SJCRH30 (cell line): ENCODE results near the gene PRR15. TPM values are rescaled to one million over a fixed set of nuclear protein-coding genes. Genes with fewer than 3 reads are reported as not detected.
"Not testable (repeated sequence)": the region's sequence is repeated elsewhere in the genome, so short reads cannot be mapped to it uniquely, and the experiment has no call there.

Source experiments
- DNase-seq, 2 experiments: peaks; one replicate each; pipeline ENCODE4 v3.0.0-alpha.2; 2015 to 2020
- H3K27ac ChIP-seq: fragments of 250-450 bp; sonication (Bioruptor Pico); 2 replicates; pipeline ENCODE4 v1.5.1; 2020; ENCODE audit warnings: mild to moderate bottlenecking, moderate library complexity
- H3K27me3 ChIP-seq: fragments of 250-450 bp; sonication (Bioruptor Pico); 2 replicates; pipeline ENCODE4 v1.5.1; 2020; ENCODE audit warnings: mild to moderate bottlenecking, moderate library complexity
- H3K36me3 ChIP-seq: fragments of 250-450 bp; sonication (Bioruptor Pico); 2 replicates; pipeline ENCODE4 v1.5.1; 2020; ENCODE audit warnings: mild to moderate bottlenecking, moderate library complexity
- H3K4me1 ChIP-seq: fragments of 250-450 bp; sonication (Bioruptor Pico); 2 replicates; pipeline ENCODE4 v1.5.1; 2020; ENCODE audit warnings: mild to moderate bottlenecking, moderate library complexity
- H3K4me3 ChIP-seq: fragments of 250-450 bp; sonication (Bioruptor Pico); 2 replicates; pipeline ENCODE4 v1.5.1; 2020; ENCODE audit warnings: mild to moderate bottlenecking, moderate library complexity
- H3K9me3 ChIP-seq: fragments of 250-450 bp; sonication (Bioruptor Pico); replicated peaks from 2 replicates; pipeline ENCODE4 v1.5.1; 2020; ENCODE audit warnings: mild to moderate bottlenecking, moderate library complexity
- total RNA-seq: library from RNA; depleted of rRNA; stranded (reverse); fragments of >200 nt; shearing (Covaris generic); gene quantifications from 2 replicates; pipeline ENCODE4 v1.2.3, GENCODE V29; 2014; rRNA removed

The PRR15 gene, protein sequence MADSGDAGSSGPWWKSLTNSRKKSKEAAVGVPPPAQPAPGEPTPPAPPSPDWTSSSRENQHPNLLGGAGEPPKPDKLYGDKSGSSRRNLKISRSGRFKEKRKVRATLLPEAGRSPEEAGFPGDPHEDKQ
- total RNA-seq = not detected in 2 replicates

GRCh38 chr7:29563590-29564495, at the start of gene PRR15:
PRR15 (plus strand) TSS chr7:29563835; CDS start chr7:29566330, 2,495 bp downstream.
- H3K27me3 ChIP-seq = no peaks in the 10 kb centered on the region
- no peaks in the 10 kb centered on the region for H3K9me3 ChIP-seq
- H3K27ac ChIP-seq = no peak within 1 kb of the TSS
- H3K4me1 ChIP-seq = no peaks in the 10 kb centered on the region
- DNase-seq = no peak
- peak within 1 kb of the TSS; percentile 54 for H3K4me3 ChIP-seq
- no peaks in the 10 kb centered on the region for H3K36me3 ChIP-seq

DNA sequence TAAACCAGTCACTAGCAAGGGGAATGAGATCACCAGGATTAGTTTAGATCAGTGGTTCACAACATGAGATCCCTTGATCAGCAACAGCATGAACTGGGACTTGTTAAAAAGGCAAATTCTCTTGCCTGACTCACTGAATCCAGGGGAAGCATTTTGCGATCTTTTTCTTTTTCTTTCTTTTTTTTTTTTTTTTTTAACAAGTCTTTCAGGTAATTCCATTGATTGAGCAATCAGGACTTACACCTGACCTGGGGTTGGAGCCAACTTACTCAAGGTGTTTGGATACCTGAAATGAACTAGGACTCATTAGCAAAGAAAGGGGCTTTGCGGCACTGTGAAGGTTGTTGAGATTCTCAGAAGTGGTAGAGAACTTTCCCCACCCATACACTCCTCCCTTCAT, 47.1 kb upstream of the PRR15 start:
- Histone ChIP-seq H3K27ac (no peak overlapping the region), H3K36me3 (no peaks in the 10 kb centered on the region), H3K4me1 (no peaks in the 10 kb centered on the region), H3K27me3 (0 out of 2 replicates have a peak, but pooled peaks cover 3% of the 10 kb centered on the region), H3K9me3 (no peaks in the 10 kb centered on the region), H3K4me3 (no peak overlapping the region)
- no peak for DNase-seq

- no peaks in the 10 kb centered on the region for H3K4me1 ChIP-seq
- no peaks in the 10 kb centered on the region for H3K36me3 ChIP-seq
- no peak overlapping the region for H3K4me3 ChIP-seq
- no peak for DNase-seq
- H3K27ac ChIP-seq = no peak overlapping the region
- no peaks in the 10 kb centered on the region for H3K9me3 ChIP-seq
- 0 out of 2 replicates have a peak, but pooled peaks cover 3% of the 10 kb centered on the region for H3K27me3 ChIP-seq
These were observed 45.0 kb upstream of the PRR15 start for GRCh38 chr7:29518616-29519015.

GRCh38 chr7:29523728-29524127, 39.9 kb upstream of the PRR15 start:
- Histone ChIP-seq H3K4me1 (no peaks in the 10 kb centered on the region), H3K4me3 (no peak overlapping the region), H3K36me3 (no peaks in the 10 kb centered on the region), H3K9me3 (no peaks in the 10 kb centered on the region), H3K27me3 (no peaks in the 10 kb centered on the region), H3K27ac (no peak overlapping the region)
- DNase-seq = no peak

- Histone ChIP-seq H3K4me1 (no peaks in the 10 kb centered on the region), H3K27ac (no peak overlapping the region), H3K9me3 (no peaks in the 10 kb centered on the region), H3K36me3 (no peaks in the 10 kb centered on the region), H3K4me3 (no peak overlapping the region), H3K27me3 (no peaks in the 10 kb centered on the region)
- DNase-seq = no peak
These were observed 36.0 kb upstream of the PRR15 start for GRCh38 chr7:29527505-29528108.

- H3K27me3 ChIP-seq, H3K36me3 ChIP-seq, H3K4me1 ChIP-seq, DNase-seq, H3K9me3 ChIP-seq, H3K4me3 ChIP-seq, H3K27ac ChIP-seq: not testable (repeated sequence)
These were observed 35.1 kb upstream of the PRR15 start for GRCh38 chr7:29528526-29528925.

DNA sequence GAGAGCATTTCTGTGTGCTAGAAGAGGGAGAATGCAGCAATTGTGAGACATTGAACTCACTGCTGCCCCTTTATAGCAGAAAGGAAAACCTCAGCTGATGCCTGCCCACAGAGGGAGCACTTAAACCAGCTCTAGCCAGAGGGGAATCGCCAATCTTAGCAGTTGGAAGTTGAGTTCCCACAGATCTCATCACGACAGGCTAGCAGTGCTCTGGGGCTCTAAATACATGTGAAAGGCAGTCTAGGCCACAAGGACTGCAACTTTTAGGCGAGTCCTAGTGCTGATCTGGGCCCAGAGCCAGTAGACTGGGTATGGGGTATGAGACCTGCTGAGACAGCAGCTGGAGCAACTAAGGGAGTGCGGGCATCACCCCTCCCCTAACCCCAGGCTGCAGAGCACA, 25.2 kb upstream of the PRR15 start:
- Histone ChIP-seq H3K27ac (no peak overlapping the region), H3K36me3 (no peaks in the 10 kb centered on the region), H3K9me3 (no peaks in the 10 kb centered on the region), H3K4me3 (no peak overlapping the region), H3K4me1 (no peaks in the 10 kb centered on the region), H3K27me3 (no peaks in the 10 kb centered on the region)
- no peak for DNase-seq

DNA sequence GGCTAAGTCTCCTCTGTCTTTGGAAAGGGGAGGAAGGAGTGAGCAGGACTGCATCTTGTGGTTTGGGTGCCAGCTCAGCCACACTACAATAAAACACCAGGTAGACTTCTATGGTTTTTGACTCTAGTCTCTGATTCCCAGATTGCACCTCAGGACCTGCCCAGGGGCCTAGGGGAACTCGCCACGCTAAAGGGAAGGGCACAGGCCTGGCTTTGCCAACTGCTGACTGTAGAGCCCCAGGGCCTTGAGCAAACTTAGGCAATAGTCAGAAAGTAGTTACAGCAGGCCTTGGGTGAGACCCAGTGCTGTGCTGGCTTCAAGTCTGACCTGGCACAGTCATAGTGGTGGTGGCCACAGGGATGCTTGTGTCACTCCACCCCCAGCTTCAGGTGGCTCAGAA, 24.2 kb upstream of the PRR15 start:
- no peaks in the 10 kb centered on the region for H3K9me3 ChIP-seq
- H3K4me3 ChIP-seq = no peak overlapping the region
- H3K4me1 ChIP-seq = no peaks in the 10 kb centered on the region
- no peaks in the 10 kb centered on the region for H3K27me3 ChIP-seq
- no peaks in the 10 kb centered on the region for H3K36me3 ChIP-seq
- no peak for DNase-seq
- no peak overlapping the region for H3K27ac ChIP-seq

DNA sequence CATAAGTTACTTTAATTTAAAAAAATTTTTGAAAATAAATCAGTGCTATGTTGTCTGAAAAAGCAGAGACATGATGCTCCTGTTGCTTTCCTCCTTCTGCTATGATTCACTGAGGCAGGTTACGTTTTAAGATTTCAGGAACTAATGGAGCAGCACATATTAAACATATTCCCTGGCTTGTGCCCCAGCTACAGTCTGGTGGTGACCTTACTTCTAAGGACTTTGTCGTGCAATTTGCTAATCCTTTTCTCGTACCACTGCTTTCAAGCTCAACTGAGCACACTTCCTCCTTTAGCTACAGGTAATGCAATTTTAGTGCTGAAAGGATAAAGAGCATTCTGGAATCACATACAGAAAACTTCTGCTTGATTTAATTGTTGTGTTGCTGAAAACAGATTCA, 16.2 kb upstream of the PRR15 start:
- H3K4me1 ChIP-seq = no peaks in the 10 kb centered on the region
- no peak for DNase-seq
- H3K9me3 ChIP-seq = no peaks in the 10 kb centered on the region
- H3K4me3 ChIP-seq = no peak overlapping the region
- H3K36me3 ChIP-seq = no peaks in the 10 kb centered on the region
- 0 out of 2 replicates have a peak, but pooled peaks cover 2% of the 10 kb centered on the region for H3K27me3 ChIP-seq
- no peak overlapping the region for H3K27ac ChIP-seq

DNA sequence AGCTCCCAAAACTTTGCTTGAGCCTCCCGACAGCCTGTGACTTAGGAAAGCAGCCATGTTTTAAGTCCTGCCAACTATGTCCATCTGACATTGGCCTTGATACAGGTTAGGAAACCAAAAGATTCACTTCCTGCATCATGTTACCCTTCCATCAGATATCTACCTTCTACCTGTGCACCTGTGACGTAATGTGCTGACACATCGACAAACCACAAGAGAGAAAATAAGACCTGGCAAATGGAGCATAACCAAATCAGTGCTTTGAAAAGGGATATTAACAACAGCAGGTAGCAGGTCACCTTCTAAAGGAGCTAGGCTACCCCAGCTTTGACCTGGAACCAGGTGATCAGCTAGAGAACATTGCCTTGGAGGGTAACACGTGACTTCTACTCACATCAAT, 14.8 kb upstream of the PRR15 start:
- no peaks in the 10 kb centered on the region for H3K4me1 ChIP-seq
- 0 out of 2 replicates have a peak, but pooled peaks cover 2% of the 10 kb centered on the region for H3K27me3 ChIP-seq
- no peak for DNase-seq
- H3K36me3 ChIP-seq = no peaks in the 10 kb centered on the region
- no peak overlapping the region for H3K27ac ChIP-seq
- no peak overlapping the region for H3K4me3 ChIP-seq
- H3K9me3 ChIP-seq = no peaks in the 10 kb centered on the region

- Histone ChIP-seq H3K4me3 (no peak overlapping the region), H3K36me3 (no peaks in the 10 kb centered on the region), H3K27me3 (0 out of 2 replicates have a peak, but pooled peaks cover 2% of the 10 kb centered on the region), H3K4me1 (no peaks in the 10 kb centered on the region), H3K27ac (no peak overlapping the region), H3K9me3 (no peaks in the 10 kb centered on the region)
- no peak for DNase-seq
These were observed 11.2 kb upstream of the PRR15 start for GRCh38 chr7:29552392-29552791.

DNA sequence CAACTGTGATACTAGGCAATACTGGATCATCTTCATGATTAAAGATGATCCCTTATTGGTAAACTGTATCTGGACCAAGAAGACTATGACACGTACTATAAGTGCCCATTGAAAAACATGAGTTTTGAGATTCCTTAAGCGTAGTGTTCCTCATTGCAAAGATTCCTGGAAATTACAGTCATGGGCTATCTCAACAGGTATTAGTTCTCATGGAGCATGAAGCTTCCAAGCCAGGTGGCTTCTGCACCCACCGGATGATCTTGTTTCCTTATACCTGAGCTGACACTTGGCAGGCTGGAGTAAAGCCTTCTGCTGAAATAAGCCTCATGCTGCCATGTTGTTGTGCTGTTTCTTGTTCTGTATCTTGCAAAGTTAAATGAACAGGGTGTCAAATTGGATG, 8.6 kb upstream of the PRR15 start:
- Histone ChIP-seq H3K4me1 (no peaks in the 10 kb centered on the region), H3K4me3 (no peak overlapping the region), H3K27me3 (0 out of 2 replicates have a peak, but pooled peaks cover 2% of the 10 kb centered on the region)

GRCh38 chr7:29556405-29557195, 7.0 kb upstream of the PRR15 start:
- H3K27ac ChIP-seq = no peak overlapping the region
- H3K4me3 ChIP-seq = no peak overlapping the region
- no peaks in the 10 kb centered on the region for H3K4me1 ChIP-seq
- H3K27me3 ChIP-seq = 0 out of 2 replicates have a peak, but pooled peaks cover under 1% of the 10 kb centered on the region
- H3K9me3 ChIP-seq = no peaks in the 10 kb centered on the region
- H3K36me3 ChIP-seq = no peaks in the 10 kb centered on the region
- peak in 1 of 2 experiments; percentile 16 for DNase-seq

More for the DNA sequence above, 8.6 kb upstream of the PRR15 start:
- Histone ChIP-seq H3K36me3 (no peaks in the 10 kb centered on the region), H3K27ac (no peak overlapping the region), H3K9me3 (no peaks in the 10 kb centered on the region)
- DNase-seq = no peak

DNA sequence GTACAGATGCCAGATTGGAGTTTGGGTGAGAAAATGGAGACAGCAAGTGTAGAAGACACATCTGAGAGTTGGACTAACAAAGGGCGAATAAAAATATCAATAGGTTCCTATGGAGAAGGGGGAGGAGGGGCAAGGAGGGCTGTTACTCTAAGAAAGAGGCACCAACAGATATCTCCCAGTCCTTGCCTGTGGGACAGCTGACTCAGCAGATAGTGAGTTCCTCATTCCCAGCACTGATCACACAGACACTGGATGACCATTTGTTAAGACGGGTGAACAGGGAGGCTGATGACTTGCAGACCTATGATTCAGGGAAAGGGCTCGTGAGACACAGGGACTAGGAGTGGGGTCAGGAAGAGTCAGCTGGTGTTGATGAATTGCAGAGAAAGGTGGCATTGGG, 5.7 kb upstream of the PRR15 start:
- H3K4me3 ChIP-seq = no peak overlapping the region
- H3K36me3 ChIP-seq = no peaks in the 10 kb centered on the region
- H3K9me3 ChIP-seq = no peaks in the 10 kb centered on the region
- H3K27ac ChIP-seq = no peak overlapping the region
- no peaks in the 10 kb centered on the region for H3K27me3 ChIP-seq
- no peaks in the 10 kb centered on the region for H3K4me1 ChIP-seq
- no peak for DNase-seq
